ENCODE data around the gene OPCML.

GRCh38 chr11:133425992-133426391 lies 106.3 kb downstream of the OPCML start:
- no peak for TF ChIP-seq CTCF (conservative IDR thresholded peaks at IDR 0.05 in 1 of 2, IDR thresholded peaks at IDR 0.05 in 1 of 2; ENCODE audit: extremely low read depth in 1 of 2, insufficient read depth in 1 of 2, low read depth in 1 of 2, low read length in 2 of 2)
- TF ChIP-seq EZH2 (IDR thresholded peaks at IDR 0.05; ENCODE audit: borderline replicate concordance, low read length): no peak

Measured in mammary epithelial cell (primary cell).